SK-N-SH (cell line): ENCODE measurements around the gene JPH3. TPM values are rescaled to one million over a fixed set of nuclear protein-coding genes. Genes with fewer than 3 reads are reported as not detected.

Source experiments
- CTCF ChIA-PET: fragments of 300-600, 350-600 bp; formaldehyde crosslinking; extraction: SDS; loops from one replicate; lab custom pipeline; 2021; lab: Yijun Ruan, JAX
- POLR2A ChIA-PET: fragments of 350-600 bp; sonication (Branson Sonifier 250); formaldehyde crosslinking; extraction: SDS; loops from one replicate; lab custom pipeline; 2020; ENCODE audit warnings: antibody characterized with exemption, inconsistent platforms; lab: Yijun Ruan, JAX
- DNase-seq: peaks from one replicate; pipeline ENCODE4 v3.0.0; 2012
- H2AFZ ChIP-seq: fragments of 200-600 bp; sonication (generic); 2 replicates; pipeline ENCODE4 v1.8.1; 2016; ENCODE audit warnings: antibody characterized with exemption, mild to moderate bottlenecking, low read depth
- H3F3A ChIP-seq: fragments of 200-600 bp; sonication (generic); replicated peaks from 2 replicates; pipeline ENCODE3; 2016; ENCODE audit warnings: antibody characterized with exemption, mild to moderate bottlenecking; ENCODE audit not compliant: insufficient read depth
- H3K27ac ChIP-seq, 2 experiments: fragments of 200-500 bp in 1 of 2; fragments of 200-600 bp in 1 of 2; sonication (Bioruptor generic) in 1 of 2; sonication (generic), shearing (Covaris generic) in 1 of 2; 2 replicates each; pipeline versions ENCODE4 v1.5.1 to v1.6.1; 2014 to 2016; ENCODE audit warnings: low read depth in 2 of 2, inconsistent platforms in 1 of 2, low read length in 1 of 2, mild to moderate bottlenecking in 1 of 2, mixed read lengths in 1 of 2
- H3K27me3 ChIP-seq: fragments of 200-600 bp; sonication (generic), shearing (Covaris generic); 2 replicates; pipeline ENCODE4 v1.6.1; 2016; ENCODE audit warnings: mixed run types; ENCODE audit not compliant: insufficient read depth
- H3K36me3 ChIP-seq, 2 experiments: fragments of 200-500 bp in 1 of 2; fragments of 200-600 bp in 1 of 2; sonication (Bioruptor generic) in 1 of 2; sonication (generic) in 1 of 2; replicated peaks in 1 of 2; 2 replicates each; pipeline versions ENCODE3 to v1.5.1; 2014 to 2016; ENCODE audit warnings: low read length in 1 of 2, mild to moderate bottlenecking in 1 of 2; ENCODE audit not compliant: insufficient read depth in 2 of 2, control insufficient read depth in 1 of 2
- H3K4me1 ChIP-seq, 2 experiments: fragments of 200-500 bp in 1 of 2; fragments of 200-600 bp in 1 of 2; sonication (Bioruptor generic) in 1 of 2; sonication (generic), shearing (Covaris generic) in 1 of 2; 2 replicates each; pipeline versions ENCODE4 v1.5.1 to v1.6.1; 2014 to 2016; ENCODE audit warnings: low read depth in 1 of 2, low read length in 1 of 2, mixed run types in 1 of 2; ENCODE audit not compliant: insufficient read depth in 2 of 2, control insufficient read depth in 1 of 2
- H3K4me2 ChIP-seq: fragments of 200-600 bp; sonication (generic), shearing (Covaris generic); 2 replicates; pipeline ENCODE4 v1.6.1; 2017; ENCODE audit warnings: mixed run types
- H3K4me3 ChIP-seq, 2 experiments: fragments of 200-500 bp in 1 of 2; fragments of 200-600 bp in 1 of 2; sonication (Bioruptor generic) in 1 of 2; sonication (generic), shearing (Covaris generic) in 1 of 2; 2 replicates each; pipeline versions ENCODE4 v1.5.1 to v1.8.1; 2014 to 2016; ENCODE audit warnings: low read depth in 2 of 2, inconsistent platforms in 1 of 2, low read length in 1 of 2, mild to moderate bottlenecking in 1 of 2, mixed read lengths in 1 of 2, moderate library complexity in 1 of 2
- H3K79me2 ChIP-seq: fragments of 200-600 bp; sonication (generic); 2 replicates; pipeline ENCODE4 v1.8.1; 2017; ENCODE audit warnings: mild to moderate bottlenecking; ENCODE audit not compliant: insufficient read depth
- H3K9ac ChIP-seq: fragments of 200-600 bp; sonication (generic); 2 replicates; pipeline ENCODE4 v1.6.1; 2017; ENCODE audit warnings: mixed run types
- H3K9me2 ChIP-seq: fragments of 200-600 bp; sonication (generic); 2 replicates; pipeline ENCODE4 v1.6.1; 2017; ENCODE audit warnings: mixed run types
- H3K9me3 ChIP-seq: fragments of 200-600 bp; sonication (generic); 2 replicates; pipeline ENCODE4 v1.6.1; 2017; ENCODE audit warnings: mixed run types, mild to moderate bottlenecking, moderate library complexity
- H4K20me1 ChIP-seq: fragments of 200-600 bp; sonication (generic); 2 replicates; pipeline ENCODE4 v1.6.1; 2017; ENCODE audit warnings: mild to moderate bottlenecking, mixed run types; ENCODE audit not compliant: insufficient read depth
- CHD2 ChIP-seq: fragments of 150-350 bp; IDR thresholded peaks from 2 replicates; pipeline ENCODE4 v1.6.1; 2018; ENCODE audit warnings: low read length; ENCODE audit not compliant: partially characterized antibody
- EP300 ChIP-seq, 2 experiments: IDR thresholded peaks; 2 replicates each; pipeline versions ENCODE4 v1.4.0 to v1.6.1; 2012; ENCODE audit warnings: borderline replicate concordance in 1 of 2, low read depth in 1 of 2, low read length in 1 of 2
- EZH2phosphoT487 ChIP-seq: fragments of 200-600 bp; sonication (generic); IDR thresholded peaks from 2 replicates; pipeline ENCODE4 v1.6.1; 2017; ENCODE audit warnings: low read depth, mixed run types, mild to moderate bottlenecking, antibody characterized with exemption, moderate library complexity, borderline replicate concordance
- FOSL2 ChIP-seq: IDR thresholded peaks from 2 replicates; pipeline ENCODE4 v1.4.0; 2012; ENCODE audit warnings: low read depth, mild to moderate bottlenecking, moderate library complexity, borderline replicate concordance
- FOXM1 ChIP-seq: IDR thresholded peaks from 2 replicates; pipeline ENCODE4 v1.4.0; 2012; ENCODE audit warnings: low read depth, mild to moderate bottlenecking
- GABPA ChIP-seq: IDR thresholded peaks from 2 replicates; pipeline ENCODE4 v1.4.0; 2012; ENCODE audit warnings: low read depth, mild to moderate bottlenecking
- GATA2 ChIP-seq: sonication (generic); formaldehyde crosslinking; IDR thresholded peaks from 2 replicates; pipeline ENCODE4 v1.5.0; 2020; ENCODE audit warnings: mild to moderate bottlenecking, missing genetic modification reagents
- IRF3 ChIP-seq: fragments of 150-350 bp; IDR thresholded peaks from 2 replicates; pipeline ENCODE4 v1.6.1; 2016; ENCODE audit warnings: mild to moderate bottlenecking, low read depth, low read length
- JUND ChIP-seq: IDR thresholded peaks from 2 replicates; pipeline ENCODE4 v1.4.0; 2012
- MAX ChIP-seq: IDR thresholded peaks from 2 replicates; pipeline ENCODE4 v1.4.0; 2012; ENCODE audit warnings: low read depth
- MXI1 ChIP-seq: IDR thresholded peaks from 2 replicates; pipeline ENCODE4 v1.6.1; 2012; ENCODE audit warnings: mild to moderate bottlenecking, low read depth, low read length, improper control_type of control experiment
- POLR2AphosphoS5 ChIP-seq: IDR thresholded peaks from 2 replicates; pipeline ENCODE4 v1.6.1; 2012; ENCODE audit warnings: low read depth, low read length
- RXRA ChIP-seq: IDR thresholded peaks from 2 replicates; pipeline ENCODE4 v1.4.0; 2012; ENCODE audit warnings: low read depth, mild to moderate bottlenecking, borderline replicate concordance
- TAF1 ChIP-seq: IDR thresholded peaks from 2 replicates; pipeline ENCODE4 v1.6.1; 2012; ENCODE audit warnings: low read depth, mild to moderate bottlenecking, low read length, moderate library complexity, borderline replicate concordance
- WGBS: methylation state at CpG from one replicate; pipeline ENCODE4 v1.1.6; 2017; ENCODE audit warnings: low lambda C conversion rate; 5-methylcytosine and 5-hydroxymethylcytosine counted together
- polyA plus RNA-seq, 3 experiments: library from polyadenylated mRNA; depleted of rRNA; stranded (reverse); fragments of >200 nt; gene quantifications; 2 replicates each; pipeline ENCODE4 v1.2.3, GENCODE V29; 2012
- TF ChIP-seq, protein P1 (sequence below): IDR thresholded peaks from 2 replicates; pipeline ENCODE4 v1.4.0; 2012; ENCODE audit warnings: low read depth, borderline replicate concordance
- TF ChIP-seq, protein P2 (sequence below): fragments of 150-350 bp; IDR thresholded peaks from 2 replicates; pipeline ENCODE4 v1.6.1; 2017; ENCODE audit warnings: antibody characterized with exemption, low read length, low read depth, borderline replicate concordance

JPH3 gene
- polyA plus RNA-seq, 1 of the 3 experiments (the other 2 are of a cell fraction) = 0.25 TPM

GRCh38 chr16:87707714-87708580 lies 105.6 kb downstream of the JPH3 start:
- 92% methylated on average over 40 of the region's 45 CpGs for WGBS
- H3K4me1 ChIP-seq = no peaks in the 10 kb centered on the region; a peak in 1 of 4 replicates
- H3K9me2 ChIP-seq = no peaks in the 10 kb centered on the region
- no peak for TF ChIP-seq EP300 (IDR thresholded peaks at IDR 0.05; ENCODE audit: borderline replicate concordance in 1 of 2, low read depth in 1 of 2, low read length in 1 of 2)
- no peak for TF ChIP-seq MXI1
- no peak for TF ChIP-seq GATA2 (CRISPR knock-in tag)
- TF ChIP-seq, protein P1, sequence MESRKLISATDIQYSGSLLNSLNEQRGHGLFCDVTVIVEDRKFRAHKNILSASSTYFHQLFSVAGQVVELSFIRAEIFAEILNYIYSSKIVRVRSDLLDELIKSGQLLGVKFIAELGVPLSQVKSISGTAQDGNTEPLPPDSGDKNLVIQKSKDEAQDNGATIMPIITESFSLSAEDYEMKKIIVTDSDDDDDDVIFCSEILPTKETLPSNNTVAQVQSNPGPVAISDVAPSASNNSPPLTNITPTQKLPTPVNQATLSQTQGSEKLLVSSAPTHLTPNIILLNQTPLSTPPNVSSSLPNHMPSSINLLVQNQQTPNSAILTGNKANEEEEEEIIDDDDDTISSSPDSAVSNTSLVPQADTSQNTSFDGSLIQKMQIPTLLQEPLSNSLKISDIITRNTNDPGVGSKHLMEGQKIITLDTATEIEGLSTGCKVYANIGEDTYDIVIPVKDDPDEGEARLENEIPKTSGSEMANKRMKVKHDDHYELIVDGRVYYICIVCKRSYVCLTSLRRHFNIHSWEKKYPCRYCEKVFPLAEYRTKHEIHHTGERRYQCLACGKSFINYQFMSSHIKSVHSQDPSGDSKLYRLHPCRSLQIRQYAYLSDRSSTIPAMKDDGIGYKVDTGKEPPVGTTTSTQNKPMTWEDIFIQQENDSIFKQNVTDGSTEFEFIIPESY = no peak
- no peak for TF ChIP-seq FOSL2
- no peak for TF ChIP-seq EZH2phosphoT487
- no peak for TF ChIP-seq IRF3
- TF ChIP-seq TAF1 = no peak
- no peak for TF ChIP-seq GABPA
- no peak for TF ChIP-seq POLR2AphosphoS5
- TF ChIP-seq MAX = no peak
- no peak for TF ChIP-seq FOXM1
- TF ChIP-seq JUND = no peak
- TF ChIP-seq CHD2 = no peak
- TF ChIP-seq, protein P2, sequence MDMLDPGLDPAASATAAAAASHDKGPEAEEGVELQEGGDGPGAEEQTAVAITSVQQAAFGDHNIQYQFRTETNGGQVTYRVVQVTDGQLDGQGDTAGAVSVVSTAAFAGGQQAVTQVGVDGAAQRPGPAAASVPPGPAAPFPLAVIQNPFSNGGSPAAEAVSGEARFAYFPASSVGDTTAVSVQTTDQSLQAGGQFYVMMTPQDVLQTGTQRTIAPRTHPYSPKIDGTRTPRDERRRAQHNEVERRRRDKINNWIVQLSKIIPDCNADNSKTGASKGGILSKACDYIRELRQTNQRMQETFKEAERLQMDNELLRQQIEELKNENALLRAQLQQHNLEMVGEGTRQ = no peak
- TF ChIP-seq RXRA = no peak
- H3K27ac ChIP-seq = no peak overlapping the region
- H3K4me2 ChIP-seq = no peak overlapping the region
- CTCF ChIA-PET = interaction anchor here (0.9 kb wide), 1 partner anchor 71 kb away, joined by 3 read pairs; no protein-coding TSS in a partner anchor
- no peaks in the 10 kb centered on the region for H3K27me3 ChIP-seq
- H3K36me3 ChIP-seq = peaks cover 0 to 69% of the 10 kb centered on the region in 2 experiments
- H3K9me3 ChIP-seq = no peaks in the 10 kb centered on the region
- H3K4me3 ChIP-seq = no peak overlapping the region
- no peak for DNase-seq
- POLR2A ChIA-PET = no interaction called here
- no peak overlapping the region for H2AFZ ChIP-seq
- no peaks in the 10 kb centered on the region for H3F3A ChIP-seq
- no peak overlapping the region for H3K9ac ChIP-seq
- H4K20me1 ChIP-seq = no peaks in the 10 kb centered on the region
- H3K79me2 ChIP-seq = no peaks in the 10 kb centered on the region
